SW 1271 (cell line): Measurements from ENCODE around the gene LMTK3.
"Not testable (repeated sequence)": the region's sequence is repeated elsewhere in the genome, so short reads cannot be mapped to it uniquely, and the experiment has no call there.

Experiments
- DNase-seq, 2 experiments: peaks; one replicate each; lab custom pipeline; 2025; lab: John Stamatoyannopoulos, UW

The LMTK3 gene

GRCh38 chr19:48506138-48506733, 5.4 kb downstream of the LMTK3 start:
- peak; percentile 12 to 56 for DNase-seq

- no peak for DNase-seq
Observed at GRCh38 chr19:48502350-48503018, 9.2 kb downstream of the LMTK3 start.

GRCh38 chr19:48501494-48502349, 9.9 kb downstream of the LMTK3 start:
- peak in 1 of 2 experiments; percentile 55 for DNase-seq

- no peak for DNase-seq
Observed at GRCh38 chr19:48500830-48501493, 10.7 kb downstream of the LMTK3 start.

- no peak for DNase-seq
Observed at GRCh38 chr19:48499316-48500090, 12.1 kb downstream of the LMTK3 start.

- no peak for DNase-seq
Observed at GRCh38 chr19:48498595-48499311, 12.9 kb downstream of the LMTK3 start.

- DNase-seq, result no peak
Observed at GRCh38 chr19:48497728-48498594, 13.7 kb downstream of the LMTK3 start.

- DNase-seq, result no peak
Observed at GRCh38 chr19:48496959-48497727, 14.5 kb downstream of the LMTK3 start.

GRCh38 chr19:48495396-48495795, 16.2 kb downstream of the LMTK3 start:
- no peak for DNase-seq

GRCh38 chr19:48493718-48494401, 17.8 kb downstream of the LMTK3 start:
- no peak for DNase-seq

- DNase-seq, result peak; percentile 42 to 75
Observed at GRCh38 chr19:48492925-48493717, 18.5 kb downstream of the LMTK3 start.

- DNase-seq, result no peak
Observed at GRCh38 chr19:48491793-48492123, 19.9 kb downstream of the LMTK3 start.

GRCh38 chr19:48490981-48491792, 20.4 kb downstream of the LMTK3 start:
- no peak for DNase-seq

GRCh38 chr19:48489608-48490216, 21.9 kb downstream of the LMTK3 start:
- DNase-seq, result peak in 1 of 2 experiments; percentile 37

GRCh38 chr19:48488478-48488877, 23.2 kb downstream of the LMTK3 start:
- not testable (repeated sequence) for DNase-seq

GRCh38 chr19:48487948-48488347, 23.7 kb downstream of the LMTK3 start:
- peak; percentile 55 to 81 for DNase-seq
